GM19099 (cell line): Measurements from ENCODE around the gene MYADML2.
A peak's percentile ranks its signal among the peaks of the same experiment; 100 is the strongest.

Experiments
- POLR2A ChIP-seq: IDR thresholded peaks from 3 replicates; pipeline ENCODE4 v1.6.1; 2011; ENCODE audit warnings: low read depth; ENCODE audit not compliant: insufficient read length; ENCODE audit errors: extremely low read depth

The MYADML2 gene

GRCh38 chr17:81927653-81928543 is 19.1 kb downstream of the MYADML2 start, which contains the start of gene MAFG:
MAFG (minus strand) TSS chr17:81927735; CDS start chr17:81923185, 4,550 bp downstream.
- TF ChIP-seq POLR2A: no peak

GRCh38 chr17:81927152-81927652 is 19.8 kb downstream of the MYADML2 start:
- peak; percentile 35 for TF ChIP-seq POLR2A

- TF ChIP-seq POLR2A: no peak
Measured at GRCh38 chr17:81926451-81927151, 20.4 kb downstream of the MYADML2 start.

GRCh38 chr17:81925860-81926450 is 21.1 kb downstream of the MYADML2 start:
- TF ChIP-seq POLR2A: no peak

- TF ChIP-seq POLR2A: no peak
Measured at GRCh38 chr17:81924557-81925532, 22.2 kb downstream of the MYADML2 start.

GRCh38 chr17:81923302-81924260 is 23.5 kb downstream of the MYADML2 start:
- no peak for TF ChIP-seq POLR2A

GRCh38 chr17:81922566-81923301 is 24.3 kb downstream of the MYADML2 start:
- TF ChIP-seq POLR2A: no peak

GRCh38 chr17:81921996-81922565 is 25.0 kb downstream of the MYADML2 start:
- TF ChIP-seq POLR2A: no peak

GRCh38 chr17:81921537-81921862 is 25.5 kb downstream of the MYADML2 start:
- no peak for TF ChIP-seq POLR2A

- no peak for TF ChIP-seq POLR2A
Measured at GRCh38 chr17:81920612-81921536, 26.2 kb downstream of the MYADML2 start.

- no peak for TF ChIP-seq POLR2A
Measured at GRCh38 chr17:81918832-81919545, 28.0 kb downstream of the MYADML2 start.
